ENCODE results near the gene KIFC3. TPM values are rescaled to one million over a fixed set of nuclear protein-coding genes. Genes with fewer than 3 reads are reported as not detected.

The KIFC3 gene
- total RNA-seq, 1 donor from 2014 or later, result 27.6 TPM

- no peak for DNase-seq (ENCODE audit: low spot score, unreplicated experiment)
- Mint-ChIP-seq H3K36me3 (ENCODE audit: insufficient read depth) (peaks cover 4% of the 10 kb centered on the region), H3K27ac (no peak overlapping the region), H3K27me3 (no peaks in the 10 kb centered on the region), H3K9me3 (ENCODE audit: low read depth) (no peaks in the 10 kb centered on the region), H3K4me1 (ENCODE audit: low read depth) (no peaks in the 10 kb centered on the region), H3K4me3 (ENCODE audit: low read depth) (no peak overlapping the region)
- no peak for TF ChIP-seq CTCF (IDR thresholded peaks at IDR 0.05; ENCODE audit: unreplicated experiment)
Measured at GRCh38 chr16:57745768-57746167, 56.5 kb downstream of the KIFC3 start.

- no peak for TF ChIP-seq CTCF (IDR thresholded peaks at IDR 0.05; ENCODE audit: unreplicated experiment)
- peaks cover 4% of the 10 kb centered on the region for H3K36me3 Mint-ChIP-seq (ENCODE audit: insufficient read depth)
- no peak overlapping the region for H3K27ac Mint-ChIP-seq
- DNase-seq (ENCODE audit: low spot score, unreplicated experiment), result no peak
- no peaks in the 10 kb centered on the region for H3K27me3 Mint-ChIP-seq
- no peaks in the 10 kb centered on the region for H3K4me1 Mint-ChIP-seq (ENCODE audit: low read depth)
- no peaks in the 10 kb centered on the region for H3K9me3 Mint-ChIP-seq (ENCODE audit: low read depth)
- H3K4me3 Mint-ChIP-seq (ENCODE audit: low read depth), result no peak overlapping the region
Measured at GRCh38 chr16:57744642-57744903, 57.7 kb downstream of the KIFC3 start.

GRCh38 chr16:57743886-57744641 lies 58.2 kb downstream of the KIFC3 start:
- no peaks in the 10 kb centered on the region for H3K27me3 Mint-ChIP-seq
- H3K4me3 Mint-ChIP-seq (ENCODE audit: low read depth), result no peak overlapping the region
- no peak for DNase-seq (ENCODE audit: low spot score, unreplicated experiment)
- no peaks in the 10 kb centered on the region for H3K4me1 Mint-ChIP-seq (ENCODE audit: low read depth)
- TF ChIP-seq CTCF (IDR thresholded peaks at IDR 0.05; ENCODE audit: unreplicated experiment), result no peak
- no peak overlapping the region for H3K27ac Mint-ChIP-seq
- no peaks in the 10 kb centered on the region for H3K9me3 Mint-ChIP-seq (ENCODE audit: low read depth)
- peaks cover 4% of the 10 kb centered on the region for H3K36me3 Mint-ChIP-seq (ENCODE audit: insufficient read depth)

GRCh38 chr16:57743458-57743857 lies 58.8 kb downstream of the KIFC3 start:
- no peaks in the 10 kb centered on the region for H3K9me3 Mint-ChIP-seq (ENCODE audit: low read depth)
- no peak overlapping the region for H3K4me3 Mint-ChIP-seq (ENCODE audit: low read depth)

GRCh38 chr16:57742543-57742942 lies 59.7 kb downstream of the KIFC3 start:
- no peak overlapping the region for H3K27ac Mint-ChIP-seq
- H3K36me3 Mint-ChIP-seq (ENCODE audit: insufficient read depth), result peaks cover 4% of the 10 kb centered on the region
- no peaks in the 10 kb centered on the region for H3K9me3 Mint-ChIP-seq (ENCODE audit: low read depth)
- H3K4me3 Mint-ChIP-seq (ENCODE audit: low read depth), result no peak overlapping the region
- DNase-seq (ENCODE audit: low spot score, unreplicated experiment), result no peak
- no peak for TF ChIP-seq CTCF (IDR thresholded peaks at IDR 0.05; ENCODE audit: unreplicated experiment)
- H3K4me1 Mint-ChIP-seq (ENCODE audit: low read depth), result peaks cover 1% of the 10 kb centered on the region
- H3K27me3 Mint-ChIP-seq, result no peaks in the 10 kb centered on the region

More at GRCh38 chr16:57743458-57743857, 58.8 kb downstream of the KIFC3 start:
- Mint-ChIP-seq H3K27me3 (no peaks in the 10 kb centered on the region), H3K4me1 (ENCODE audit: low read depth) (no peaks in the 10 kb centered on the region), H3K27ac (no peak overlapping the region), H3K36me3 (ENCODE audit: insufficient read depth) (peaks cover 4% of the 10 kb centered on the region)
- no peak for TF ChIP-seq CTCF (IDR thresholded peaks at IDR 0.05; ENCODE audit: unreplicated experiment)
- no peak for DNase-seq (ENCODE audit: low spot score, unreplicated experiment)
